ENCODE results near the gene TEX26. TPM values are rescaled to one million over a fixed set of nuclear protein-coding genes. Genes with fewer than 3 reads are reported as not detected.

The TEX26 gene
- total RNA-seq: 0.26 and 0.66 TPM in 2 replicates
- polyA plus RNA-seq: 0.12 and 0.22 TPM in 2 replicates
- polyA plus RNA-seq (2012): 0.10 and 0.12 TPM in 2 replicates
- polyA minus RNA-seq (ENCODE audit: low replicate concordance): not detected in 2 replicates

DNA sequence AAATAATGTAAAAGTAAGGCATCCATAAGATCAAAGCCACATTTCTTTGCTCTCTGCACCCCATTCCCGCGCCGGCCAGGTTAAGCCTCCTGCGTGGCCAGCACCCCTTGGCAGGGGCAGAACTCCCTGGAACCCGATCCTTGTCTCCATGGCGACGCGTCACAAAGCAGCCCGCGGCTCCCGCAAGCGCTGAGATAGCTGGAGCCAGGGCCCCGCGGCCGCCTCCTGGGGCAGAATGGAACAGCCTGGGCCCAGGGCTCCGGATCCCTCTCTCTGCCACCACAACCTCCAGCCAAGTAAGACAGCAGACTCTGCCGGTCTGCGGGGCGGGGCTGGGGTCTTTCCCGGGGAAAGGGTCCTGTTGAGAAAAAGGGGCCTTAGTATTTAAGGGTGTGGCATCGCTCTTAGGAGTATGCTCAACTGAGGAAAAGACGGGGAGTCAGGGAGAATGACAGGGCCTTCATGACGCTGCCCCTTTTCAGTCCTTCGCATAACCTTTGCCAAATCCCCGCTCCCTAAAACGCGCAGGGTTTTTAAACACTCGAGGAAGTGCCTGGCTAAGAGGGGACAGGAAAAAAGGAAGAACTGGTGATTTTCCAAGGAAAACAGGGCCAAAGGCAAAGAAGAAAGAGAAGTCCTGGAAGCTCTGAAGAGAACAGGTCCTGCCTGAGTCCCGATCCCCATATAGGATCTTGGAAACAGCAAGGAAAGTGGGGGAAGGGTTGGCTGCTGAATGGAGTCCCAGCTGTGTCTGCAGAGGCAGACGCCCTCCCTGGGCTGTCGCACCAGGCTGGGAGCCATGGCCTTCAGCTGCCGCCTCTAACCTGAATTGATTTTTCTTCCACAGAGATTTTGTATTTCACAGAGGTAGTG, at the start of gene TEX26:
Gene TEX26, plus strand, starts transcription at position 176 of the 873 bp plus-strand sequence. Its CDS starts 60 bp downstream, at position 236.
- H3K27me3 ChIP-seq (ENCODE audit: control insufficient read depth, insufficient read depth, low read length): peaks cover 14% of the 10 kb centered on the region
- no peaks in the 10 kb centered on the region for H3K4me1 ChIP-seq (ENCODE audit: control insufficient read depth, extremely low read depth, insufficient read depth, low read length)
- DNase-seq (ENCODE audit: low read depth in 2 of 2): peak; percentile 30 to 44
- peak within 1 kb of the TSS; percentile 54 for H3K4me2 ChIP-seq (ENCODE audit: extremely low read depth, insufficient read depth, low read length)
- TF ChIP-seq, protein P1, sequence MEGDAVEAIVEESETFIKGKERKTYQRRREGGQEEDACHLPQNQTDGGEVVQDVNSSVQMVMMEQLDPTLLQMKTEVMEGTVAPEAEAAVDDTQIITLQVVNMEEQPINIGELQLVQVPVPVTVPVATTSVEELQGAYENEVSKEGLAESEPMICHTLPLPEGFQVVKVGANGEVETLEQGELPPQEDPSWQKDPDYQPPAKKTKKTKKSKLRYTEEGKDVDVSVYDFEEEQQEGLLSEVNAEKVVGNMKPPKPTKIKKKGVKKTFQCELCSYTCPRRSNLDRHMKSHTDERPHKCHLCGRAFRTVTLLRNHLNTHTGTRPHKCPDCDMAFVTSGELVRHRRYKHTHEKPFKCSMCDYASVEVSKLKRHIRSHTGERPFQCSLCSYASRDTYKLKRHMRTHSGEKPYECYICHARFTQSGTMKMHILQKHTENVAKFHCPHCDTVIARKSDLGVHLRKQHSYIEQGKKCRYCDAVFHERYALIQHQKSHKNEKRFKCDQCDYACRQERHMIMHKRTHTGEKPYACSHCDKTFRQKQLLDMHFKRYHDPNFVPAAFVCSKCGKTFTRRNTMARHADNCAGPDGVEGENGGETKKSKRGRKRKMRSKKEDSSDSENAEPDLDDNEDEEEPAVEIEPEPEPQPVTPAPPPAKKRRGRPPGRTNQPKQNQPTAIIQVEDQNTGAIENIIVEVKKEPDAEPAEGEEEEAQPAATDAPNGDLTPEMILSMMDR (conservative IDR thresholded peaks at IDR 0.05 in 1 of 2, IDR thresholded peaks at IDR 0.05 in 1 of 2; ENCODE audit: low read depth in 1 of 2, low read length in 2 of 2): no peak
- no peak for TF ChIP-seq EZH2 (IDR thresholded peaks at IDR 0.05; ENCODE audit: low read length, missing control alignments)
- peak within 1 kb of the TSS in 1 of 4 experiments; percentile 26 for H3K4me3 ChIP-seq (replicated peaks in 1 of 4; ENCODE audit: control extremely low read depth in 1 of 4, insufficient read depth in 1 of 4, low read depth in 3 of 4, low read length in 4 of 4)
- no peak within 1 kb of the TSS for H3K27ac ChIP-seq (ENCODE audit: insufficient read depth, low read length)
- H3K9me3 ChIP-seq (ENCODE audit: control insufficient read depth, insufficient read depth, low read depth, low read length): no peaks in the 10 kb centered on the region
- H4K20me1 ChIP-seq (ENCODE audit: control insufficient read depth, extremely low read depth, insufficient read depth, low read length): no peaks in the 10 kb centered on the region
- no peaks in the 10 kb centered on the region for H3K79me2 ChIP-seq (ENCODE audit: control insufficient read depth, insufficient read depth, low read length)
- H3K36me3 ChIP-seq (ENCODE audit: control insufficient read depth, insufficient read depth, low read length): no peaks in the 10 kb centered on the region
- H2AFZ ChIP-seq (ENCODE audit: low read length): no peak within 1 kb of the TSS
- no peak within 1 kb of the TSS for H3K9ac ChIP-seq (ENCODE audit: insufficient read depth, low read length)

DNA sequence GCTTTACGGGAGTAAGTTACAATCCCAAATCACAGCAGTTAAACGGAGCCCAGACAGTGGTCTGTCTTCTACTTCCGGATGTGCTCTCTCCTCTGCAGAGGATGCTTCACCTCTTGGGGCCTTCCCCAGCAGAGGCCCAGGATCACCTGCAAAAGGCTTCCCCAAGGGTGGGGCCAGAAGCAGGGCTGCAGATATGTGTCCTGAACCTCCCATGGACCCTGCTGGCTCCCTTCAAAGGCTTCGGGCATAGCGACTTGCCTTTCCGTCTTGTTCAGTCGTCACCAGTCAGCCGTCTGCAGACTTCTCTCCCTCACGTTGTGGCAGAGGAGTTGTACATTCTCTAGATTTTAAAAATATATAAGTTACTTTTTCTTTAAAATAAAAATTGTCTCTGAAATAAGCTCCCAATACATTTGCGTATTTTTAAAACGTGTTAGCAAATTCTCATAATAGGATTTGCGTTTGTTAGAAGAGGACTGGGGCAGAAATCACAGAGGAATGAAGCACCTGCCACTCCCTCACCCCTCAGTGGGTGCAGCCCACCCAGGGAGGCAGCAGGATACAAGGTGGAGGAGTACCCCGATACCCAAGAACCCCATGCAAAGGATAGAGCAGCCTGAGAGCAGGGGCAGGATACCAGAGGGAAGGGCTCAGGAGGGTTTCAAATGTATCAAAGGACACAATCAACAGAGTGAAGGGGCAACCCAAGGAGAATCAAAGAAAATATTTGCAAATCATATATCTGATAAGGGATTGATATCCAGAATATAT, 49.3 kb upstream of the TEX26 start:
- no peaks in the 10 kb centered on the region for H3K9me3 ChIP-seq (ENCODE audit: control insufficient read depth, insufficient read depth, low read depth, low read length)
- no peaks in the 10 kb centered on the region for H3K27me3 ChIP-seq (ENCODE audit: control insufficient read depth, insufficient read depth, low read length)
- H3K27ac ChIP-seq (ENCODE audit: insufficient read depth, low read length): no peak overlapping the region
- no peak overlapping the region for H3K4me3 ChIP-seq (replicated peaks in 1 of 4; ENCODE audit: control extremely low read depth in 1 of 4, insufficient read depth in 1 of 4, low read depth in 3 of 4, low read length in 4 of 4)
- H4K20me1 ChIP-seq (ENCODE audit: control insufficient read depth, extremely low read depth, insufficient read depth, low read length): no peaks in the 10 kb centered on the region
- peaks cover 25% of the 10 kb centered on the region for H3K4me1 ChIP-seq (ENCODE audit: control insufficient read depth, extremely low read depth, insufficient read depth, low read length)
- H3K79me2 ChIP-seq (ENCODE audit: control insufficient read depth, insufficient read depth, low read length): no peaks in the 10 kb centered on the region
- no peaks in the 10 kb centered on the region for H3K36me3 ChIP-seq (ENCODE audit: control insufficient read depth, insufficient read depth, low read length)
- no peak overlapping the region for H3K9ac ChIP-seq (ENCODE audit: insufficient read depth, low read length)
- no peak overlapping the region for H3K4me2 ChIP-seq (ENCODE audit: extremely low read depth, insufficient read depth, low read length)
- no peak for DNase-seq (ENCODE audit: low read depth in 2 of 2)
- TF ChIP-seq EZH2 (IDR thresholded peaks at IDR 0.05; ENCODE audit: low read length, missing control alignments): no peak
- TF ChIP-seq, protein P1 (conservative IDR thresholded peaks at IDR 0.05 in 1 of 2, IDR thresholded peaks at IDR 0.05 in 1 of 2; ENCODE audit: low read depth in 1 of 2, low read length in 2 of 2): no peak
- no peak overlapping the region for H2AFZ ChIP-seq (ENCODE audit: low read length)

DNA sequence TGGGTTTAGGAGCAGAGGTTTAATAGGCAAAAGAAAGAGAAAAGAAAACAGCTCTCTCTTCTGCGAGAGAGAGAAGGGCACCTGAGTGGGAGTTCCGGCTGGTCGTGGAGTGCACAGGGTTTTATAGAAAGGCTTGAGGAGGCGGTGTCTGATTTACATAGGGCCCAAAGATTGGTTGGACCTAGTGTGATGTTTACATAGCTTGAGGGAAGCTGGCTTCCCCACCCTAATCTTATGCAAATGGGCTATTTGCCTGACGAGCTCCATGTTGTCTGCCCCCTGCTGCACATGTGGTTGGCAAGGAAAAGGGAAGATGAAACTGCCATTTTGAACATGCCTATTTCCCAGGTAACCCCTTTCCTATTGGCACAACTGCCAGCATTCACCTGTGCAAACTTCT, 47.9 kb upstream of the TEX26 start:
- Histone ChIP-seq H3K4me3 (replicated peaks in 1 of 4; ENCODE audit: control extremely low read depth in 1 of 4, insufficient read depth in 1 of 4, low read depth in 3 of 4, low read length in 4 of 4) (no peak overlapping the region), H3K36me3 (ENCODE audit: control insufficient read depth, insufficient read depth, low read length) (no peaks in the 10 kb centered on the region), H2AFZ (ENCODE audit: low read length) (no peak overlapping the region), H3K4me2 (ENCODE audit: extremely low read depth, insufficient read depth, low read length) (no peak overlapping the region), H4K20me1 (ENCODE audit: control insufficient read depth, extremely low read depth, insufficient read depth, low read length) (no peaks in the 10 kb centered on the region), H3K79me2 (ENCODE audit: control insufficient read depth, insufficient read depth, low read length) (no peaks in the 10 kb centered on the region), H3K27ac (ENCODE audit: insufficient read depth, low read length) (no peak overlapping the region), H3K4me1 (ENCODE audit: control insufficient read depth, extremely low read depth, insufficient read depth, low read length) (peaks cover 22% of the 10 kb centered on the region), H3K9me3 (ENCODE audit: control insufficient read depth, insufficient read depth, low read depth, low read length) (no peaks in the 10 kb centered on the region), H3K27me3 (ENCODE audit: control insufficient read depth, insufficient read depth, low read length) (no peaks in the 10 kb centered on the region), H3K9ac (ENCODE audit: insufficient read depth, low read length) (no peak overlapping the region)
- TF ChIP-seq EZH2 (IDR thresholded peaks at IDR 0.05; ENCODE audit: low read length, missing control alignments): no peak
- TF ChIP-seq, protein P1 (conservative IDR thresholded peaks at IDR 0.05 in 1 of 2, IDR thresholded peaks at IDR 0.05 in 1 of 2; ENCODE audit: low read depth in 1 of 2, low read length in 2 of 2): no peak
- DNase-seq (ENCODE audit: low read depth in 2 of 2): no peak

Measured in fibroblast of lung (primary cell).